SJCRH30 (cell line): ENCODE measurements around the gene TELO2. TPM values are rescaled to one million over a fixed set of nuclear protein-coding genes. Genes with fewer than 3 reads are reported as not detected.

Experiments
- DNase-seq, 2 experiments: peaks; one replicate each; pipeline ENCODE4 v3.0.0-alpha.2; 2015 to 2020
- H3K27ac ChIP-seq: fragments of 250-450 bp; sonication (Bioruptor Pico); 2 replicates; pipeline ENCODE4 v1.5.1; 2020; ENCODE audit warnings: mild to moderate bottlenecking, moderate library complexity
- H3K27me3 ChIP-seq: fragments of 250-450 bp; sonication (Bioruptor Pico); 2 replicates; pipeline ENCODE4 v1.5.1; 2020; ENCODE audit warnings: mild to moderate bottlenecking, moderate library complexity
- H3K36me3 ChIP-seq: fragments of 250-450 bp; sonication (Bioruptor Pico); 2 replicates; pipeline ENCODE4 v1.5.1; 2020; ENCODE audit warnings: mild to moderate bottlenecking, moderate library complexity
- H3K4me1 ChIP-seq: fragments of 250-450 bp; sonication (Bioruptor Pico); 2 replicates; pipeline ENCODE4 v1.5.1; 2020; ENCODE audit warnings: mild to moderate bottlenecking, moderate library complexity
- H3K4me3 ChIP-seq: fragments of 250-450 bp; sonication (Bioruptor Pico); 2 replicates; pipeline ENCODE4 v1.5.1; 2020; ENCODE audit warnings: mild to moderate bottlenecking, moderate library complexity
- H3K9me3 ChIP-seq: fragments of 250-450 bp; sonication (Bioruptor Pico); replicated peaks from 2 replicates; pipeline ENCODE4 v1.5.1; 2020; ENCODE audit warnings: mild to moderate bottlenecking, moderate library complexity
- total RNA-seq: library from RNA; depleted of rRNA; stranded (reverse); fragments of >200 nt; shearing (Covaris generic); gene quantifications from 2 replicates; pipeline ENCODE4 v1.2.3, GENCODE V29; 2014

The TELO2 gene
- total RNA-seq, 1 experiment from 2014 or later, result 27.9 TPM

DNA sequence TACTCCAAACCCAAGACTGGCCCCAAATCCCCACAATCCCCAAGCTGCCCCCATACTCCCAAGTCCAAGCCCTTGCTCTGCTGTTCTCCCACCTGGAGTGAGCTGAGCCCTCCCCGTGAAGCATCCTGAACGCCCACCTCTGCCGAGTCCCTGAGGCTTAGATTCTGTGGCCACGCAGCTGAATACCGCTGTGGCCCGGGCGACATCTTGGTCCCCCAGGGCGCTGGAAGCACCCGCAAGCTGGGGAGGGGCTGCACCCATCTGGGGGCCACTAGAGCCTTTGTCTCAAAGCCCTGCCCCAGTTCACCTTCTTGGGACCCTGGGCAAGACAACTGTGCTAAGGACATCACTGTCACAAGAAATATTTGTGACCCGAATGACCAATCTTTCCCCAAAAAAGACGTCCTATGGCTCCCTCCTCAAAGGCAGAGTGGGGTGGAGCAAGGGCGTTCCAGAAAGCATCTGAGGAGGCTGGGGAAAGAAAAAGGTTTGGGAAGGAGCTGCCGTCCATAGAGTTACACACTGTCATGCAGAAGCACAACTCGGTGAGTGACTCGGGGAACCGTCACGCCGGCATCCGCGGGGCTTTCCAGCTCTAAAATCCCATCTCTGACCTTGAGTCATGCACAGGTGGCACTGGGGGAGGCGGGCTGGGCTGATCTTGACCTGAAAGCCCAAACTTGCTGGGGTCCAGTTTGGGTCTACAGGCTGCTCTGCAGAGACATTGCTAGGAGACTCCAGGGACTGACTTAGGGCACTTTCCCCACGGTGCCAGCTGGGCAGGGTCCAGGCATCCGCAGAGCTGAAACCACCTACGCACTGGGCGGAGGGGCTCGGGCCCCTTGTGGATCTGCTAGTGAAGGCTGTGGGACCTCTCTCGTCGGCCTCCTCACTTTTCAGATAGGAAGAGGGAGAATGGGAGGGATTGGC lies 11.0 kb upstream of the TELO2 start:
- Histone ChIP-seq H3K4me1 (no peaks in the 10 kb centered on the region), H3K27me3 (peaks cover 11% of the 10 kb centered on the region; the same call in 1 of the 2 replicates), H3K27ac (no peak overlapping the region), H3K9me3 (no peaks in the 10 kb centered on the region), H3K4me3 (no peak overlapping the region), H3K36me3 (no peaks in the 10 kb centered on the region)
- DNase-seq, result no peak

DNA sequence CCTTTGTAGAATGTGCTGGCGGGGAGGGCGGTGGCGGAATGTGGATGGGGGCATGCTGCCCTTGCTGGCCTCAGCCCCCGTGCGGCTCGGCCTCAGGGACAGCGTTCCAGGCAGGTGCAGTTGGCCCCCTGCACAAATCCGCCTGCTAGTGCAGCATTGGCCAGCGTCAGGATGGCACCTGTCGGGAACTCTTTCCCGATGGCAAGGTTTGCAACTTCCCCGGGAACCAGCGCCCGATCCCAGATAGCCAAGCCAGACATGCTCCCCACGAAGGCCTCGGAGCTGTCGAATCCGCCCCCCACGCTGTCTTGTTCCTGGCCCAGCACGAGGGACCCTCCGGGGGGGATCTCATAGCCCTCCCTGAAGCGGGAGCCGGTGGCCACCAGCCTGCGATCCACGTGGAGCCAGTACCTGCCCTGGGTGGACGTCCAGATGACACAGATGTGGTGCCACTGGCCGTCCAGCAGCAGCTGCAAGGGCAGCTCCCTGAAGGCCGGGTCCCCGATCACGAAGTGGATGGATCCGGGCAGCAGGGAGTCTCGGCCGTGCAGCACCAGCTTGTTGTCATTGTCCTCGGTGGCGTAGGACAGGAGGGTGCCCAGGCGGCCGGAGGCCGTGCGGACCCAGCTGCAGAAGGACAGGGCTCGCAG lies 7.2 kb upstream of the TELO2 start:
- Histone ChIP-seq H3K27ac (no peak overlapping the region), H3K36me3 (no peaks in the 10 kb centered on the region), H3K4me3 (no peak overlapping the region), H3K9me3 (no peaks in the 10 kb centered on the region), H3K27me3 (peaks cover 11% of the 10 kb centered on the region; the same call in 1 of the 2 replicates), H3K4me1 (no peaks in the 10 kb centered on the region)
- DNase-seq, result no peak

DNA sequence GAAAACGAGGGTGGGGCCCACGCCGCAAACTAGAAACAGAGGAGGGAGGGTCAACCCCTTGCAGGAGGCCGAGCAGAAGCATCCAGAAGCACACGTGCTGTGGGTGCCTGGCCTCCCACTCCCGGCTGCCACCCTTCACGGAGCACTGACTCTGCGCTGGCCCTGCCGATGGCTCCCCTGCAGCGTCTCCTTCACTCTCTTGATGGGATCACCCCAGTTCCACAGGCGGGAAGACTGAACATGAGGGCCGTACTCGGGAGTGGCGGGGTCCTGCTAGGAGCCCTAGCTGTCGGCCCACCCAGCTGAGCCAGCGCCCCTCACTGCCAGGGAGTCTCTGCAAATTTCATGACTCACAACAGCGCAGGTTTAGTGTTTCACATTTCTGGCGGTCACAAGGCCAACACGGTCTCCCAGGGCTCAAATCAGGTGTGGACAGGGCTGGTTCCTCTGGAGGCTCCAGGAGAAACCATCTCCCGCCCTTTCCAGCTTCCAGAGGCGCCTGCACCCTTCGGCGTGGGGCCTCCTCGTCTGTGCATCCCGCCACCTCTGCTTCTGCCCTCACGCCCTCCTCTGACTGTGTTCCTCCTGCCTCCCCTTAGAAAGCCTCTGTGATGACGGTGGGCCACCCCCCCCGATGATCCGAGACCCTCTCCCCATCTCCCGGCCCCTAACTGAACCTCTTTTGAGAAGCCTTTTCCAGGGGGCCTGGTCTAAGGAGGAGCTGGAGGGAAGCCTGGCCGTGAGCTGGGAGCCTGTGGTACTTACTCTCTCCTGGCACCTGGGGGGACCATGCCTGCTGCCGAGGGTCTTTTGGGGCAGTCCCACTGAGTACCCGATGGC lies 6.4 kb upstream of the TELO2 start:
- DNase-seq, result no peak
- H3K4me3 ChIP-seq, result no peak overlapping the region
- no peak overlapping the region for H3K27ac ChIP-seq
- peaks cover 11% of the 10 kb centered on the region; the same call in 1 of the 2 replicates for H3K27me3 ChIP-seq
- no peaks in the 10 kb centered on the region for H3K36me3 ChIP-seq
- H3K4me1 ChIP-seq, result no peaks in the 10 kb centered on the region
- no peaks in the 10 kb centered on the region for H3K9me3 ChIP-seq

DNA sequence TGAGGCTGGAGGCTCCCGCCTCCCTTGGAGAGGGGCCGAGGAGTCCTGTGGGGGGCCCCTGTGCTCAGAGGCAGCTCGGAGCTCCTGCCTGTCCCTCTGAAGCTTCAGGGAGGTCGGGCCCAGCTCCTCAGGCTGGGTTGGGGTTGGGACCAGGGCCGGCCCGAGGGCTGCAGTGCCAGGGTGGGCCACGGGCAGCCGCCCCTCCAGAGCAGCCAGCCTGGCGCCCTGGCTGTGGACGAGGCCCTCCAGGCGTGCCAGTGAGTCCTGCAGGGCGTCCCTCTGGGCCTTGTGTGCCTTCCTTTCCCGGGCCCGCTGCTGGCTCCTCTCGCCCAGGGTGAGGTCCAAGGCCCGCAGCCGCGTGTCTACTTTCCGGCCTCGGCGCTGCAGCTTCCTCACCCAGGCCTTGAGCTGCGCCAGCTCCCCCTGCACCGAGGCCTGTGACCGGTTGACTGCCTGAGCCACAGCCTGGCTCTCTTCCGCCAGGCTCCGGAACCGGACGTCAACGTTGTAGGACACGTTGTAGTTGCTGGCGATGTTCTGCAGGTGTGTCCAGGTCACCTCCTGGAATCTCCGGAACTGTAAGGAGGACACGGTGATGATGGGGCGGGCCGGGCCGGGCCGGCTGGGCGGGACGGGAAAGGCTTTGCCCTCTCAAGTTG lies 5.6 kb upstream of the TELO2 start:
- no peaks in the 10 kb centered on the region for H3K36me3 ChIP-seq
- no peaks in the 10 kb centered on the region for H3K4me1 ChIP-seq
- no peak overlapping the region for H3K27ac ChIP-seq
- H3K9me3 ChIP-seq, result no peaks in the 10 kb centered on the region
- no peak overlapping the region for H3K4me3 ChIP-seq
- no peak for DNase-seq
- H3K27me3 ChIP-seq, result peaks cover 11% of the 10 kb centered on the region; the same call in 1 of the 2 replicates

DNA sequence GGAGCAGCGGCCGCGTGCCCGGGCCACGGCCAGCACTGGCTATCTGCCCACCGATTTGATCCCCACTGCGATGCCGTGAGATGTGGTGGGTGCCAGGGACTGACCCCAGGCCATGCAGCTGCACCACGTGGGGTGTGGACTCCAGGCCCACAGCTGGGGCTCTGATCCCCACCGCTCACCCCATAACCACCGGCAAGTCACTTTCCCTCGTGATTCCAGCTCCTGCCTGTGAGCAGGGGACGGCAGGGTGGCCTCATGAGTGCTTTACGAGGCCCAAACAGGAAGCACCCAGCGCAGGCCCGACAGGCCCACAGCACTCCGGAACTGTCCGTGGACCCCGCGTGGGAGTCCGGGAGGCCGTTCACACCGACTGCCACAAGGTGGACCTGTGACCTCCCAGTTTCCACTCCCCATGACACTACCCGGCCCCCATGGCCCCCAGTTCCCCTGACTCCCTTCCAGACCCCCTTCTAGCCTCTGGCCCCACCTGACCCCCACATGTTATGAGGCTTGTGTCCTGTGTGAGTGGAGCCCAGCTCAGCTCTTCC lies 5.0 kb upstream of the TELO2 start:
- Histone ChIP-seq H3K4me3 (no peak overlapping the region), H3K27me3 (peaks cover 11% of the 10 kb centered on the region; the same call in 1 of the 2 replicates), H3K27ac (no peak overlapping the region), H3K4me1 (no peaks in the 10 kb centered on the region), H3K9me3 (no peaks in the 10 kb centered on the region), H3K36me3 (no peaks in the 10 kb centered on the region)
- no peak for DNase-seq

DNA sequence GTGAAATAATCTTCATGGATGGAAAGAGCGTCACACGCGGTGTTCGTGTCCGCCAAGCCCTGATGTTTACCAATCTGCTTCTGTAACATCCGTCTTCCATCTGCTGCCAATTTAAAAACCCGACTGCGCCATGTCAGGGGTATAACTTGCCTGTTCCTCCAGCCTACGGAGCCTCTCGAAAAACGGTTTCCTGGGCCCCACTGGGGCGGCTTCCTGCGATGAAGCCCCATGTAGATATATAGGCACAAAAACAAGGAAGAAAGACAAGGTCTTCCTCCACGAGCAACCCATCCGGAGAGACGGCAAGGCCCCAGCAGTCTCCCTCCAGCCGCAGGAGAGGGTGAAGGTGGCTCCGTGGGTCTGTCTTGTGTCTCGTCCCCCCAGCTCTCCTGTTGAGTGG lies 4.5 kb upstream of the TELO2 start, which contains the start of gene PTX4:
Gene PTX4, minus strand, starts transcription at position 326 of the 400 bp plus-strand sequence. Its CDS starts 35 bp downstream, at position 291.
- Histone ChIP-seq H3K27ac (no peak within 1 kb of the TSS), H3K27me3 (peaks cover 6% of the 10 kb centered on the region; the same call in 1 of the 2 replicates), H3K9me3 (no peaks in the 10 kb centered on the region), H3K4me3 (no peak within 1 kb of the TSS), H3K36me3 (no peaks in the 10 kb centered on the region), H3K4me1 (no peaks in the 10 kb centered on the region)
- no peak for DNase-seq

DNA sequence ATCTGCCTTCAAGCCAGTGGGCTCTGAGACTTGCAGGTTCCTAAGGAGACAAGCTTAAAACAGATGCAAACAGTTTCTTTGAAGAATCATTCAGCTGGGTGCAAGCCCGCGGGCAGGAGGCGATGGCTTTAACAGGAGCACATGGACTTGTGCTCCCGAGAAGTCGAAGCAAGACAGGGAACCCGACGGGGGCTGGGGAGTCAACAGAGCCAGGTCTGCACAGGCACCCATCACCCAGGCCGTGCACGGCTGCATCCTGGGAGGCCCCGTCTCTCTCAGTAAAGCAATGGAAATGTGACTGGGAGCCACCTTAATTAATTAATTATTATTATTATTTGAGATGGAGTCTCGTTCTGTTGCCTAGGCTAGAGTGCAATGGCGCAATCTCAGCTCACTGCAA lies 4.1 kb upstream of the TELO2 start:
- Histone ChIP-seq H3K9me3 (no peaks in the 10 kb centered on the region), H3K27ac (no peak overlapping the region), H3K4me1 (no peaks in the 10 kb centered on the region), H3K27me3 (peaks cover 4% of the 10 kb centered on the region; the same call in 1 of the 2 replicates), H3K4me3 (no peak overlapping the region), H3K36me3 (no peaks in the 10 kb centered on the region)
- no peak for DNase-seq

DNA sequence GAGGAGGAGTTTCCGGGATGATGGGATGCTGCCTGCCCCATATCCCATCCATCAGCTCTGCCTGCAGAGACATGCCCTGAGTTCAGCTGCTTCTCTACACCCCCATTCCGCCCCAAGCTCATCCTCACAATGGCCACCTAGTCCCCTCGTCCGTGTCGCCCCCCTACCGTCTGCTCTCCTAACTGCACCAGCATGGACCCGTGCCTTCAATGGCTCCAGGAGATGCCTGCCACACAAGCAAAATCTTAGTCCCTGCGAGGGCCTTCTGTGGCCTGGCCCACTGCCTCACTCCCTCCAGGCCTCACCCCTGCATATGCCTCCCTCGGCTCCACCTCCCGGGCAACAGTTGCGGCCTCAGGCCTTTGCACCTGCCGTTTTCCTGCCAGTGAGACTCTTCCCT lies 1.8 kb upstream of the TELO2 start:
- H3K36me3 ChIP-seq, result peaks cover 2% of the 10 kb centered on the region; the same call in 1 of the 2 replicates
- H3K27ac ChIP-seq, result no peak overlapping the region
- no peak overlapping the region for H3K4me3 ChIP-seq
- no peaks in the 10 kb centered on the region; the same call in 1 of the 2 replicates for H3K27me3 ChIP-seq
- H3K4me1 ChIP-seq, result peaks cover 13% of the 10 kb centered on the region; the same call in 1 of the 2 replicates
- DNase-seq, result peak; percentile 52 to 66
- H3K9me3 ChIP-seq, result no peaks in the 10 kb centered on the region

DNA sequence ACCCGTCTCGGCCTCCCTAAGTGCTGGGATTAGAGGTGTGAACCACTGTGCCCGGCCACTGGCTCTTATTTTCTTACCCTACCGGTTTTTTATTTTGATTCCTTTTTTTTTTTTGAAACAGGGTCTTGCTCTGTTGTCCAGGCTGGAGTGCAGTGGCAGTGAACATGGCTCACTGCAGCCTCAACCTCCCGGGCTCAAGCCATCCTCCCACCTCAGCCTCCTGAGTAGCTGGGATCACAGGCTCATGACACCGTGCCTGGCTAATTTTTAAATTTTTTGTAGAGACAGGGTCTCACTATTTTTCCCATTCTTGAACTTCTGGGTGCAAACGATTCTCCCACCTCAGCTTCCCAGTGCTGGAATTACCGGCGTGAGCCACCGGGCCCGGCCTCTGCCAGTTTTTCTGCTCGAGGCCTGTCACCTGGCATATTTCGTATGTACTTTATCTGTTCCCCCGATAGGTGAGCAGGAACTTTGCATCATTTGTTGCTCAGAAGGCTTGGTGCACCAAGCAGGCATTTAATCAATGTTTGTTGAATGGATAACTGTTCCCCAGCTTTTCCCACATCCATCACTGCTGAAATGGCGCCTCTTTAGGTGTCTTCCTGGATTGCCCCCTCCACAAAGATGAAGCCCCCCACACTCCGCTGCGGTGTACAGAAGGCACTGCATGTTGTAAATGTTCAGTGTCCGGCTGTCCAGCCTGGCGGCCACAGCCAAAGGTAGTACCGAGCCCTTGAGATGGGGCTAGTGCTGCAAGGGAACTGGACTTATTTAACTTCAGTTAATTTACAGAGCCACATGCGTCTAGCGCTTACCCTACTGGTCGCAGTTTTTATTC lies 858 bp upstream of the TELO2 start:
- H3K4me3 ChIP-seq, result peak overlapping the region; percentile 93
- no peaks in the 10 kb centered on the region for H3K27me3 ChIP-seq
- no peaks in the 10 kb centered on the region for H3K9me3 ChIP-seq
- peak overlapping the region; percentile 86 for H3K27ac ChIP-seq
- DNase-seq, result no peak
- peaks cover 13% of the 10 kb centered on the region; the same call in 1 of the 2 replicates for H3K4me1 ChIP-seq
- peaks cover 10% of the 10 kb centered on the region for H3K36me3 ChIP-seq

DNA sequence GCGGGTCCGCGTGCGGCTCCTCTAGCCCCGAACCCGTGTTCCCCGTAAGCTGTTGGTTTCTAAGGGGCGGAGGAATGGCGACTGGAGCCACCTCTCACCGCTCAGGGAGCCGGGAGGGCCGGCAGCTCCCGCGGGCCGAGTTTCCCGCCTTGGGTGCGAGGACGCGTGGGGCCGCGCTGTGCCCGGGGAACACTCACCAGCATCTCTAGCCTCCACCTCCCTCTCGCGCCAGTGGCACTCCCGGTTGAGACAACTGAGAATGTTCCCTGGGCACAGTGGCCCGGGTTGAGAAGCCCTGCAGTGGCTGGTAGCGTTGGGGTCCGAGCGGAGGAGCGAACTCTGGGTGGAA lies 560 bp downstream of the TELO2 start:
- Histone ChIP-seq H3K9me3 (no peaks in the 10 kb centered on the region), H3K27me3 (no peaks in the 10 kb centered on the region), H3K4me1 (peaks cover 13% of the 10 kb centered on the region; the same call in 1 of the 2 replicates), H3K4me3 (peak overlapping the region; percentile 93), H3K36me3 (peaks cover 19% of the 10 kb centered on the region), H3K27ac (peak overlapping the region; percentile 86)
- peak in 1 of 2 experiments; percentile 37 for DNase-seq

DNA sequence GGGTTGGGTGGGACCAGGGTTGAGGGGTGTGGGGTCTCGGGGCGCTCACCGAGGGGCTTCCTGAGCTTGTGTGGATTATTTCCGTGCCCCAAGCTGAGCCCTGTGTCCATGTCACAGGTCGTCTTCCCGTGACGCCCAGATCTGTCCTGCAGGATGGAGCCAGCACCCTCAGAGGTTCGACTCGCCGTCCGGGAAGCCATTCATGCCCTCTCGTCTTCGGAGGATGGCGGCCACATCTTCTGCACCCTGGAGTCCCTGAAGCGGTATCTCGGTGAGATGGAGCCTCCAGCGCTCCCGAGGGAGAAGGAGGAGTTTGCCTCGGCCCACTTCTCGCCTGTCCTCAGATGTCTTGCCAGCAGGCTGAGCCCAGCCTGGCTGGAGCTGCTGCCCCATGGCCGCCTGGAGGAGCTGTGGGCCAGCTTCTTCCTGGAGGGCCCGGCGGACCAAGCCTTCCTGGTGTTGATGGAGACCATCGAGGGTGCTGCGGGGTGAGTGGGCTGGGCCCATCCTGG lies 1.0 kb downstream of the TELO2 start:
- Histone ChIP-seq H3K4me3 (peak overlapping the region; percentile 93), H3K4me1 (peaks cover 13% of the 10 kb centered on the region; the same call in 1 of the 2 replicates), H3K36me3 (peaks cover 24% of the 10 kb centered on the region), H3K9me3 (no peaks in the 10 kb centered on the region), H3K27me3 (no peaks in the 10 kb centered on the region), H3K27ac (peak overlapping the region; percentile 63)
- peak; percentile 58 to 64 for DNase-seq

DNA sequence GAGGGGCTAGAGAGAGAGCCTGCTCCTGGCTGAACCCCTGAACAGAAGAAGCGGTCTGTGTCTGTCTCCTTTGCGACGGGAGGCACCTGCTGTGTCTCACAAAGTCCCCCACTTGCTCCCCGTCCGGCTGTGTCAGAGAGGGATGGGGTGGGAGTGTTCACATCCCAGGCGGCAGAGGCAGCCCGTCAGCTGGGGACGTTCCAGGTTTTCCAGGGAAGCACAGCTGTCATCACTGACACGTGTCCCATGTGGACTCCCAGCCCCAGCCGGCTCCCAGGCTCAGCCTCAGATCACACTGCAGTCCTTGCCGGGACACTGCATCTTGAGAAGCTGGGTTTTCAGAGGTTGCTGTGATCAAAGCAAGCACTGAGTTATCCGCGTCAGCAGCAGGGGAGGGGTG lies 1.6 kb downstream of the TELO2 start:
- H3K36me3 ChIP-seq, result peaks cover 25% of the 10 kb centered on the region
- peak overlapping the region; percentile 63 for H3K27ac ChIP-seq
- H3K4me1 ChIP-seq, result peaks cover 13% of the 10 kb centered on the region; the same call in 1 of the 2 replicates

More for the DNA sequence above, 1.6 kb downstream of the TELO2 start:
- Histone ChIP-seq H3K27me3 (no peaks in the 10 kb centered on the region), H3K4me3 (peak overlapping the region; percentile 93), H3K9me3 (no peaks in the 10 kb centered on the region)
- DNase-seq, result peak; percentile 93 to 95
